Bronchial epithelial cell (primary cell): Measurements from ENCODE around the gene PKDCC. TPM values are rescaled to one million over a fixed set of nuclear protein-coding genes. Genes with fewer than 3 reads are reported as not detected.

Experiments used
- DNase-seq: peaks from one replicate; pipeline ENCODE4 v3.0.0-alpha.2; 2010; ENCODE audit warnings: low read depth
- FAIRE-seq: peaks from 2 replicates; lab custom pipeline; 2011; peaks lifted over from hg19 to GRCh38; lab: Jason Lieb, UNC
- H3K27me3 ChIP-seq: 2 replicates; pipeline ENCODE4 v1.5.1; 2011; ENCODE audit warnings: low read length; ENCODE audit not compliant: control insufficient read depth, insufficient read depth
- H3K36me3 ChIP-seq: 2 replicates; pipeline ENCODE4 v1.5.1; 2011; ENCODE audit warnings: low read length; ENCODE audit not compliant: control insufficient read depth, insufficient read depth
- H3K4me3 ChIP-seq: 2 replicates; pipeline ENCODE4 v1.5.1; 2011; ENCODE audit warnings: mild to moderate bottlenecking, low read depth, low read length, control low read depth
- total RNA-seq: library from RNA; depleted of rRNA; stranded (reverse); fragments of >200 nt; gene quantifications from 2 replicates; pipeline ENCODE4 v1.2.1, GENCODE V29; 2014
- TF ChIP-seq, protein P1 (sequence below): IDR thresholded peaks from 2 replicates; pipeline ENCODE4 v1.5.1; 2011; ENCODE audit warnings: mild to moderate bottlenecking, moderate library complexity, low read length, control low read depth, inconsistent platforms; ENCODE audit not compliant: insufficient read depth, severe bottlenecking

Gene PKDCC
- total RNA-seq, 1 donor from 2014 or later = 0.79 TPM

DNA sequence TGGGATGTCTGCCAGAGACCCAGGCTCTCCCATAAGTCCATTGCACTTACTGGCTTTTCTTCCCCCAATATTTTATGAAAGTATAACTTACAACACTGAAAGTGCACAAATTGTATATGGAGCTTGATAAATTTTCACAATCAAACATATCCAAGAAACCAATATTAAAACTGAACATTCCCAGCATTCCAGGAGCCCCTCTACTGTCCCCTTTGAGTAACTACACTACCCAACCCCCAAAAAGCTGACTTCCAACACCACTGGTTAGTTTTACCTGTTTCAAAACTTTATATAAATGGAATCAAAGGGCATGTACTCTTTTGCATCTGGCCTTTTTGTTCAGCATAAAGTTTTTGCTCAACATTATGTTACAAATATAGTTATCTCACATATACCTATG lies 35.2 kb upstream of the PKDCC start:
- TF ChIP-seq, protein P1, sequence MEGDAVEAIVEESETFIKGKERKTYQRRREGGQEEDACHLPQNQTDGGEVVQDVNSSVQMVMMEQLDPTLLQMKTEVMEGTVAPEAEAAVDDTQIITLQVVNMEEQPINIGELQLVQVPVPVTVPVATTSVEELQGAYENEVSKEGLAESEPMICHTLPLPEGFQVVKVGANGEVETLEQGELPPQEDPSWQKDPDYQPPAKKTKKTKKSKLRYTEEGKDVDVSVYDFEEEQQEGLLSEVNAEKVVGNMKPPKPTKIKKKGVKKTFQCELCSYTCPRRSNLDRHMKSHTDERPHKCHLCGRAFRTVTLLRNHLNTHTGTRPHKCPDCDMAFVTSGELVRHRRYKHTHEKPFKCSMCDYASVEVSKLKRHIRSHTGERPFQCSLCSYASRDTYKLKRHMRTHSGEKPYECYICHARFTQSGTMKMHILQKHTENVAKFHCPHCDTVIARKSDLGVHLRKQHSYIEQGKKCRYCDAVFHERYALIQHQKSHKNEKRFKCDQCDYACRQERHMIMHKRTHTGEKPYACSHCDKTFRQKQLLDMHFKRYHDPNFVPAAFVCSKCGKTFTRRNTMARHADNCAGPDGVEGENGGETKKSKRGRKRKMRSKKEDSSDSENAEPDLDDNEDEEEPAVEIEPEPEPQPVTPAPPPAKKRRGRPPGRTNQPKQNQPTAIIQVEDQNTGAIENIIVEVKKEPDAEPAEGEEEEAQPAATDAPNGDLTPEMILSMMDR = no peak
- DNase-seq = no peak
- no peak for FAIRE-seq
- H3K36me3 ChIP-seq = no peaks in the 10 kb centered on the region
- H3K27me3 ChIP-seq = no peaks in the 10 kb centered on the region
- no peak overlapping the region for H3K4me3 ChIP-seq

GRCh38 chr2:42013409-42013808 lies 34.4 kb upstream of the PKDCC start:
- Histone ChIP-seq H3K27me3 (no peaks in the 10 kb centered on the region), H3K36me3 (no peaks in the 10 kb centered on the region), H3K4me3 (no peak overlapping the region)
- peak; percentile 8 for DNase-seq
- FAIRE-seq = no peak
- TF ChIP-seq, protein P1 = no peak

DNA sequence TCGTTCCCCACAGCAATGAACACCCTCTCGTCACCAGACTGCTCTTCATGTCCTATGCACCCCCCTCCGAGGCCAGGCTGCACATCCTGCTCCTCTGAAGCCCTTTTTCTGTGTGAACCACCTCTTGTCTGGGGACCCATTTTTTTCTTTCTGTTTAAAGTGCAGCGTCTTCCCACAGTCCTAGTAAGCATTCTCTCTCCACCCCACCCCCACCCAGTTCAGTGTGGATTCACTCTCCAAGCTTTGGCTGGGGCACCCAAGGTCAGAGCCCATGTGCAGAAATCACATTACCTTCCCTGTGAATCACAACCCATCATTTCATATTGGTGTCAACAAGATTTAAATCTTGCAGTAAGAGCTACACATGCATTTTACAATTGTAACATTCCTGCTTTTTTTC lies 26.4 kb upstream of the PKDCC start:
- FAIRE-seq (no peak), DNase-seq (no peak)
- H3K4me3 ChIP-seq = no peak overlapping the region
- H3K36me3 ChIP-seq = no peaks in the 10 kb centered on the region
- no peaks in the 10 kb centered on the region for H3K27me3 ChIP-seq
- TF ChIP-seq, protein P1 = no peak

DNA sequence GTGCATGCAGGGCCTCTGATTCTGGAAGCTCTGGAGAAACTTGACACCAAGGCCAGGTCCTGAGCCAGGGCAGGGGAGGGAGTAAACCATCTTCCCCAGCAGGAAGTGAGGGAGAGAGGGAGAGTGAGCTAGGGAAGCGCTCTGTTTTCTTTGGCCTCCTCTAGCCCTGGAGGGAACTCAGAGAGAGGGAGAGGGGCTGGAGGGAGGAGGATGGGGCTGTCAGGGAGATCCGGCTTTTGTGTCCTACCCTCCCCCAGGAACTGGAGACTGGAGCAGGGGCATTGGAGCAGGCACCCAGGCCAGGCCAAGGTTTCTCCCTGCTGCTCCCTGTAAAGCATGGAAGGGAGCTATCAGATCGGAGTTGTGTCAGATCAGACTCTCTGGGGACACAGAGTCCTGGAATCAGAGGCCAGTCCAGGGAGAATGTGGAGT lies 22.7 kb upstream of the PKDCC start:
- DNase-seq (no peak), FAIRE-seq (no peak)
- TF ChIP-seq, protein P1 = no peak
- Histone ChIP-seq H3K27me3 (no peaks in the 10 kb centered on the region), H3K4me3 (no peak overlapping the region), H3K36me3 (no peaks in the 10 kb centered on the region)

DNA sequence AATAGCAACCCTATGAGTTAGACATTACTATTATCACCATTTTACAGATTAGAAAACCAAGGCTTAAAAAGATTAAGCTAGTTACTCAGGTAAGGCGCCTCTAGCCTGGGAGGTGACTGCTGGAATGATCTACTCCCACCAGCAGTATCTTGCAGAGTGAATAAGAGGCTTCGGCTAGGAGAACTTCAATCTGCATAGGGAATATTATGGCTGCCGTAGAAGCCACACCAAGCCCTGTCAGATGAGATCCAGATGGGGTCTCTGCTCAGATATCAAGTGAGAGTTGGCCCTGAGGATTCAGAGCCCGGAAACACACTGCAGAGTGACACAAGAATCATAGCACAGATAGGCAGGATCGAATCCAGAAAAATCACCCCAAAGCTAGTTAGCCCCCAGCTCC lies 21.5 kb upstream of the PKDCC start:
- H3K27me3 ChIP-seq = peaks cover 1% of the 10 kb centered on the region
- FAIRE-seq (no peak), DNase-seq (no peak)

More for the DNA sequence above, 21.5 kb upstream of the PKDCC start:
- H3K36me3 ChIP-seq = no peaks in the 10 kb centered on the region
- H3K4me3 ChIP-seq = no peak overlapping the region
- TF ChIP-seq, protein P1 = no peak
